HPDE6-E6E7 (cell line): ENCODE results near the gene CMTM3.
"Not testable (repeated sequence)": the region's sequence is repeated elsewhere in the genome, so short reads cannot be mapped to it uniquely, and the experiment has no call there.

Source experiments
- DNase-seq: peaks from one replicate; pipeline ENCODE4 v3.0.0; 2011; ENCODE audit warnings: missing footprints; ENCODE audit errors: extremely low spot score

CMTM3 gene

DNA sequence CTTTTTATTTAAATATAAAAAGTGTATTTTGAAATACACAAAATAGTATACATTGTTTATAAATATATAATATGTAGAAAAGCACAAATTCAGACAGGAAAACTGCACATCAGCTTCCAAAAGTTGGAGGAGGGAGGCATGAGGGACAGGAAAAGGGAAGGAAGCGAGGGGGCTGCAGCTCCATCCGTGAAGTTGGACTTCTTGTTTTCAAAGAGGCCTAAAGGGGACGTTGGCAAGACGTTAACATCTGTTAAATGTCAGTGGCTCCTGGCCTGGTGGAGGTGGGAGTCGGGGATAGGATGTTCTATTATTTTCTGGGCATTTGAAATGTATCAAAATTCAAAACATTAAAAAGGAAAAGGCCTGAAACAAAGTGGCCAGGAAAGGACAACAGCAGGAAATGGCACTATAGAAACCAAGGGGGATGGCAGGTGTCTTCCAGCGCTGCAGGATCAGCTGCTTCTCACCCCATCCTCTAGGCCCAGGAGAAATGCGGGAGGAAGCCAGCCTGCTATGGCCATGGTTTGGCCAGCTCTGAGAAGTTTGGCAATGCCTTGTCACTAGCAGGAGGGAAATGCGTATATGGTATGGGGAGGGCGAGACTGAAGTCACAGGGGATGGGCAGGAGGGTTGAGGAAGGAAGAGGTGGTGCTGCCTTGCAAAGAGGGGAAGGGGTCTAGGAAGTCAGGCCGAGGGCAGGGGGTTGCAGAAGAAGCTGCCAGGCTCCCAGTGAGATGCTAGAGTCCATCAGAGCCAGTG lies 18.8 kb upstream of the CMTM3 start:
- no peak for DNase-seq

DNA sequence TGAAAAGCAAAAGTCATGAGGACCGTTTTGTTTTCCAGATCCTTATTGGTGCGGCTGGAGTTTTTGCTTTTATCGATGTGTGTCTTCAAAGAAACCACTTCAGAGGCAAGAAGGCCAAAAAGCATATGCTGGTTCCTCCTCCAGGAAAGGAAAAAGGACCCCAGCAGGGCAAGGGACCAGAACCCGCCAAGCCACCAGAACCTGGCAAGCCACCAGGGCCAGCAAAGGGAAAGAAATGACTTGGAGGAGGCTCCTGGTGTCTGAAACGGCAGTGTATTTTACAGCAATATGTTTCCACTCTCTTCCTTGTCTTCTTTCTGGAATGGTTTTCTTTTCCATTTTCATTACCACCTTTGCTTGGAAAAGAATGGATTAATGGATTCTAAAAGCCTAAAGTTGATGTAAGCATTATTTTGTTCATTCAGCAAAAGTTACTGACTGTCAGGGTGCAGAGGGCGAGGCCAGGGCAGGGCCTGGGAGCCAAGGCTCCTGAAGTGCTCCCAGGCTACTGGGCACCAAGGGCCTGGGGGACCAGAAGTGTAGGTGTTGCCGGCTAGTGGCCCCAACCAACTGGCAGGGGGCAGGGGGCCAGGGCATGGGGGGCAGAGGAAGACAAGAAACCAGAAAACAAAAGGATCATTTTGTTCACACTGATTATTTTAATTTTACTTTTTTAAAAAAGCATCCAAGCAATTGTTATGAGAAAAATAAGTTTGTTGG lies 16.5 kb upstream of the CMTM3 start:
- DNase-seq, result no peak

DNA sequence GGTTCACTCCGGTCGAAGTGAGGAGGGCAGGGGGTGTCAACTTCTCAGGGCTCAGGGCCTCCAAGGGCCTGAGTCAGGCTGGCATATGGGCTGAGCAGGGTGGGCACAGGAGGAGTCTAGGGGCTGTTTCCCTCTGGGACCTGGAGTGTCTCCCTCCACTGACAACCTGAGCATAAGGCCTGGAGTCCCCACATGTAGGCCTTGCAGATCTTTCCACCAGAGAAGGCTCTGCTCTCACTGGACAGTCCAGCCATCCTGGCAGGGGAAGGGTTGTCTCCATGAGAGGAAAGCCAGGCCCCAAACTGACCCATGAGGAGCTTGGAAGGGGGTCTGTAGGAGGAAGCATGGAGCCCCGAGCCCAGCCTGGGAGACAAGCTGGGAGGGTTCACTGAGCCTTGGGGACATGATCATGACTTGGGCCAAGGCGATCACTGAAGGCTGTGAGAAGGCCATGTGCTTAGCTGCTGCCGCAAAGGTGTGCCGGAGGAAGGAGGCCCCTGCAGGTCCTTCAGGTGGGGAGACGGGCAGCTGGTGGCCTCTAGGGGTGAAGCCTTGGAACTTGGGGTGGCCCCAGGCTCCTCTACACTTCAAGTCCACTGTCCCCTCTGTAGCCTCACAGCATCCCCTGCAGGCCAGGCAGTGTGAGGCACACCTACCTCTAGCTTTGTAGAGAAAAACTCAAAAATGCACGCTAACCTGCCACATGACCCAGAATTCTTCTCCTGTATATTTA lies 15.4 kb upstream of the CMTM3 start:
- DNase-seq, result no peak

DNA sequence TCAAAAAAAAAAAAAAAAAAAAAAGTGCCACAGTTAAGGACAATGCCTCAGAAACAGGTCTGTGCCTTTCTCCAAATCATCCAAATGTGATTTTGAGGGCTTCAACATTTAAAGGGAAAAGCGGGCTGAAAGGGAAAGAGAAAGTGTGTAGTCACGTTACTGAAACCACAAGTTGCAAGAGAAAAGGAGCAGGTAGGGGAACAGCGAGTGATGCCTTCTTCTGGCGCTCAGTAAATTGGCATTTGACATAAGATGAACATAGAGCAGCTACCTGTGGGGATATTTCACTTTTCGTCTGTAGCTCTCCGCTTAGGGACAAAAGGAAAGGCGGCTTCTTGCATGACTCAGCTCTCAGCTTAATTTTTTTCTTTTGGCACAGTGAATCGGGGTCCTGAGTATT lies 14.2 kb upstream of the CMTM3 start:
- no peak for DNase-seq

DNA sequence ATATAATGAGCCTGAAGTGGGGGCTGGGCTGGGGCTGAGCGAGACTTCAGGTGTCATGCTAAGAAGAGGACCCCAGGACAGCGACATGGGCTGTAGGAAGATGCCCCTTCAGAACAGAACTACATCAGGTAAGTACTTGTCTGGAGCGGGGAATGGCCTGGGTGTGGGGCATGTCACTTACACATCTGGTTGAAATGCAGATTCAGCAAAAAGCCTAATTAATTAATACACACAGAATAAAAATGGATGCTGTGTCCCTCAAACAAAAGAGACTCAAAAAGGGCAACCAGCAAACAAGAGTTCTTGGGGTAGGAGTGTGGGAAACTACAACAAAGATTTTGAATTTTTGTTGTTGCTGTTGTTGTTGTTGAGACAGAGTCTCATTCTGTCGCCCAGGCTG lies 13.5 kb upstream of the CMTM3 start:
- DNase-seq, result no peak

DNA sequence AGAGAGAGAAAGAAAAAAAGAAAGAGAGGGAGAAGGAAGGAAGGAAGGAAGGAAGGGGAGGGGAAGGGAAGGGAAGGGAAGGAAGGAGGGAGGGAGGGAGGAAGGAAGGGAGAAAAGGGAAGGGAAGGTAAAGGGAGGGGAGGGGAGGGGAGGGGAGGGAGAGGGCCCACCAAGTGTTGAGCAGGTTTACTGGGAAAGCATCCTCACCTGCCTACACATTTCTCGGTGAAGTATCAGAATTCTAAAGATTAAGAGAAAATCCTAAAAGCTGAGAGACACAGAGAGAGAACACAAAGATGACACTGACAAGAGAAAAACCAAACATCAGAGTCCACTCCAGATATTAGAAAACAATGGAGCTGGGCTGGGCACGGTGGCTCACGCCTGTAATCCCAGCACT lies 12.3 kb upstream of the CMTM3 start:
- DNase-seq, result no peak

DNA sequence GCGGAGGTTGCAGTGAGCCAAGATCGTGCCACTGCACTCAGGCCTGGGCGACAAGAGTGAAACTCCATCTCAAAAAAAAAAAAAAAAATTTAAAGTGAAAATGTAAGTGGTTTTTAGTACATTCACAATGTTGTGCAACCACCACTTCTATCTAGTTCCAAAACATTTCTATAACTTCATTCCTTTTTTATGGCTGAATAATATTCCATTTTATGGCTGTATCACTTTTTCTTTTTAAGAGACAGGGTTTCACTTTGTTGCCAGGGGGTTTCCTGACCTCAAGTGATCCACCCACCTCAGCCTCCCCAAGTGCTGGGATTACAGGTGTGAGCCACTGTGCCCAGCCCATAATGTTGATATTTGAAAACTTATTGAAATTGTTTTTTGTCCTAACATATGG lies 11.7 kb upstream of the CMTM3 start:
- no peak for DNase-seq

DNA sequence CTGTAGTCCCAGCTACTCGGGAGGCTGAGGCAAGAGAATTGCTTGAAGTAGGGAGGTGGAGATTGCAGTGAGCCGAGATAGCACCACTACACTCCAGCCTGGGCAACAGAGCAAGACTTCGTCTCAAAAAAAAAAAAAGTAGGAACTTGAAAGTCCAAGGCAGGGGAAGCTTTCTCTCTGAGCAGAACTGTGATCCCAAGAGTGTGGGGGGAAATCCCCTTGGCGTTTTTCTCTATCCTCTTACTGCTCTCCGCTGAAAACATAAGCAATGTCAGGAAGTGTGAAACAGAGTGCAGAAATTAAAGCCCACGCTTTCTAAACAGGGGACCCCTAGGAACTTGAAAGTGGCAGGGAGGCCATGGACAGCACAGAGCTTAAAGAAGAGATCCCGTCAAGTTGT lies 9.8 kb upstream of the CMTM3 start:
- no peak for DNase-seq

DNA sequence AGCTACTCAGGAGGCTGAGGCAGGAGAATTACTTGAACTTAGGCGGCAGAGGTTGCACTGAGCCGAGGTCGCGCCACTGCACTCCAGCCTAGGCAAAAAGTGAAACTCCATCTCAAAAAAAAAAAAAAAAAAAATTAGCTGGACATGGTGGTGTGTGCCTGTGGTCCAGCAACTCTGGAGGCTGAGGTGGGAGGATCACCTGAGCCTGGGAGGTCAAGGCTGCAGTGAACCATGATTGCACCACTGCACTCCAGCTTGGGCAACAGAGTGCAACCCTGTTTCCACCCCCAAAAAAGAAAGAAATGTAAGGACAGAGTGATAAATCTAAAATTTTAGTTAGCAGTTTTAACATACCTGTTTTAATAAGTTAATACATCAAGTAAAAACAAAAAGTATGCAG lies 7.9 kb upstream of the CMTM3 start:
- DNase-seq, result not testable (repeated sequence)

DNA sequence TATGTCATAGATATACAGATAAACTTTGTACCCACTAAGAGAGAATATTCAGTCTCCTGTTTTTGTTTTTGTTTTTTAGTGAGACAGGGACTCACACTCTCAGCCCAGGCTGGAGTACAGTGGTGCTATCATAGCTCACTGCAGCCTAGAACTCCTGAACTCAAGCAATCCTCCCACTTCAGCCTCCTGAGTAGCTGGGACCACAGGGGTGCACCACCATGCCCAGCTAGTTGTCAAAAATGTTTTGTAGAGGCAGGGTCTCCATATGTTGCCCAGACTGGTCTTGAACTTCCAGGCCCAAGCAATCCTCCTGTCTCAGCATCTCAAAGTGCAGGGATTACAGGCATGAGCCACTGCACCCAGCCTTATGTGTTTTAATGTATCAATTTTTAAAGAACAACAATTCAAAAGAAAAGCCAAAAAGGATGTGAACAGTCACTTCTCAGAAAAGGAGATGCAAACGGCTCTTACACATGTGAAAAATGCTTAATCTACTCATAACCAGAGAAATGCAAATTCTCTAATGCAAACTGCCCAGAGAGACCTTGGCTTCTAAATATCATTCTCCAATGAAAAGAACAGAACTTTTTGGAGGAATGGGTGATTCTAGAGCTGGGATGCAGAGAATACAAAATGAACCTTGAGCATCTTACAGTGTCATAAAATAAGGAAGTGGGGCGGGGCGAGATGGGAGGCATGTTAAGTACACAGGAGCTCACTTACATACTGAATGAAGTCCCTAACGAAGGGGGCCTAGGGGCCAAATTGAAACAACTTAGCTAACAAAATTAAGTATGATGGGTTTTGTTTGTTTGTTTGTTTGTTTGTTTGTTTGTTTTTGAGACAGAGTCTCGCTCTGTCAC lies 7.3 kb upstream of the CMTM3 start:
- no peak for DNase-seq

DNA sequence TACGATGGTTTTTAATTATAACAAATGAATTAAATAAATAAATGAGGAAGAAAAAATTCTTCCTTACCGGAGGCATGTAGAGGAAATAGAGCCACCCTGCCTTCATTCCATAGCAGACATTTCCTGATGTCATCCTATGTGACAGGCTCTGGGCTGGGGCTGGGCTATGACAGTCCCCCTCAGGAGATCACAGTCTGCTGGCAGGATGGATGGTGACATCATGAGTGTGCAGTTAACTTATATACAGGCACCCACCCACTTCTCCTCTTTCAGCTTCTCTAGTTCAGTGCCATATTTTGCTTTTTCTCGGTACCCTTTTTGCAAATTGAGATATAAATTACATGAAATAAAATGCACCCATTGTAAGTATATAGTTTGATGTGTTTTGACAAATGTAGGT lies 6.4 kb upstream of the CMTM3 start:
- DNase-seq, result no peak

DNA sequence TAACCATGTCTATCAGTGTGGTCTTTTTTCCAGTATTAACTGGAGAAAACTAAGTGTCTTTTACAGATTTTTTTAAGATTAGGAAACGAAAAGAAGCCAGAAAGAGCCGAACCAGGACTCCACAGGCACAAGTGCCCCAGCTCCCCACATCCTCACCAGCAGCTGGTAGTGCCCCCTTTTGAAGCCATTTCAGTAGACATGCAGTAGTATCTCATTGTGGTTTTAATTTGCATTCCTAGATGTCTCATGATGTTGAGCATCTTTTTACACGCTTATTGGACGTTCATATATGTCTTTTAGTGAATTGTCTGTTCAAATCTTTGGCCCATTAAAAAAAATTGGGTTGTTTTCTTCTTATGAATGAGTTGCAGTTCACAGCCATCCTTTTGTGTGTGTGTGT lies 4.8 kb upstream of the CMTM3 start:
- DNase-seq, result no peak

DNA sequence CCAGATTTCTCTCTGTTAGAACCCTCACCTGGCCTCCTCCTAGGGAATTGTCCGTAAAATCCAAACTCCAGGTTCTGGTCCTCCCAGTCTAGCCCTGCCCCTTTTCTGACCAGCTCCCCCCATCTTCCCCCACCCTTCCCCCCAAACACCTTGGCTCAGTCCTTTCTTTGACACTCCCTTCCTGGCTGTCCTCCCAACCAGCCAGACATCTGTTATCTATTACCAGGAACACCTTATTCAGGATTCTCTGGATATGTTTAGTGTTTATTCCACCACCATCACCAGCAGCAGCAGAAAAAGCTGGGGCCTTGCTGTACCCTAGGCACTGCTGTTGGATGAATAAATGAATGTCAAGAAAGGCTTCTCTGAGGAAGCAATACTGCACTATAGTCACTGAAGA lies 4.0 kb upstream of the CMTM3 start:
- no peak for DNase-seq

DNA sequence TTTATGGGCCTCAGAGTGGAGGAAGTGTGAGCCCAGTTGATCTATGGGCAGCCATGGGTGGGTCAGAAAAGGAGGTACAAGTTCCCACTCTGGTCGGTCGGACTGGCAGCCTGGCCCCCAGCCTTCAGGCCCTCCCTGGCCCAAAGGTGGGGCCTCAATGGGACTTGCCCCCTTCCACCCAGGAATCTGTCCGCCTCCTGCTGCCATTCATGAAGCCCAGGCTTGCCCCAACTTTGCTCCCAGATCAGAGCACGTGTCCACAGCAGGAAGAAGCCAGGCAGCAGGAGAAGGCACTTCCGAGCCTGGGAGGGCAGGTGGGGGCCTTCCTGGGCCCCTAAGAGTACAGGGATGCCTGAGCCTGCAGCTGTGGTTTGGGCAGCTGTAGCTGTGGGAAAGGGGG lies 3.0 kb upstream of the CMTM3 start:
- no peak for DNase-seq

DNA sequence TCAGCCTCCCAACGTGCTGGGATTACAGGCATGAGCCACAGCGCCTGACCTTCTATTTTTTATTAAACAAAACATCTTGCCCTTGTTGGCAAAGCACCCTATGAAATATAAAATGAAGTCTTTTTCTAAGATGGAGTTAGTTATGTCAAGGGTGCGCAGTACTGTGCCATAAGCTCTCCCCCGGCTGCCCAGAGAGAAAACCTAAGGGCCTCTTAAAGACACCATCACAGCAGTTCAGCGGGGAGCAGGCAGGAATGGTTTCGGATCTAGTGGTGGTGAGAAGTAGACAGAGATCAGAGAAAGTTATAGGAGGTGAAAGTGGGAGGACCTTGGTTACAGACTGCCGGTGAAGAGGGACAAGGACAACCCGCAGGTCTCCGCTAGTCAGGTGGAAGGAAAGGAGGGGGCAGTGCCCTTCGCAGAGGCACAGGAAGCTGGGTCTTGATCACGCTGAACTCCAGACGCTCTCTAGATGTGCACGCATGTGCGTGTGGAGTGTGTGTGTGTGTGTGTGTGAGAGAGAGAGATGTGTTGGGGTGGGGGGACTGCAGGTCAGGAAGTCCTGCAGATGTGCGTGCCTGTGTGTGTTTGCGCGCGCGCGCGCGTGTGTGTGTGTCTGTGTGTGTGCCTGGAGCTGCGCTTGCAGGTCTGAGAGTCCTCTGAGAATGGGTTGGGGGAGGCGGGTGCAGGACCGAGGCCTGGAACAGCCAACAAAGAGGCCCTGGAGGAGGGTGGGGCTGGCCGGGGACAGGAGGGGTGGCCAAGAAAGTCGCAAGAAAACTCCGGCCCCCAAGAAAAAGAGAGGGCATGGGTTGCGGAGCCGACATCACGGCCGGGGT lies 748 bp upstream of the CMTM3 start:
- no peak for DNase-seq

DNA sequence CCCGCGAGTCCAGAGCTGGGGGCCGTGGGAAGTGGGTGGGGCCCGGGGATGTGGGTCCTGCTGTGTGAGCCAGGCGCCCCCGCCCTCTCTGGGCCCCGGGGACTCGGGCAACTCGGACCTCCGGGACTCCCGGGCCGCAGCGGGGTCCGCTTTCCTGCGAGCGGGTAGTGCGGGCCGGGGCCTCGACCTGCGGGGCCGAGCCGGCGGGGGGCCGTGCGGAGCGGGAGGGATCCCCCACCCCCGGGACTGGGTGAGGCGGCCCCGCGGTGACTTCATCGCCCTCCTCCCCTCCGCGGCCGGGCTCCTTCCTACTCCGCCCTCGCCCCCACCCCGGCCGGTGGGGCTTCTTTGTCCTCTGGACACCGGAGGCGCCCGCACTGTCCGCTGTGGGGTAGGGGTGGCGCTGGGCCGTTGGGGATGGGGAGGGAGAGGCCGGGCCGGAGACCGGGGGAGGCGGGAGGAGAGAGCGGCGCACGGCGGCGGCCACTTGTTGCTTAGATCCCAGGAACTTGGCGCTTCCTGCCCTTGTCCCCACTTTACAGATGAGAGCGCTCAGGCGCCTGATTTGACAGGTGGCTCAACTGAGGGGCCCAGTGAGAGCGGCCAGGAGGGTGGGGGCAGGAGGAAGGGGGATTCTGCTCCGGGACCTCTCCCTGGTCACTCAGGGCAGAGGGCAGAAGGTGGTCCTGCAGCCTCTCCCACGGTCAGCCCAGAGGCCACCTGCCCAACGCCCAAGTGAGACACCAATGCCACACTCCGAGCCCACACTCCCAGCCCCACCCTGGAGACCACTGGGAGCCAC lies 874 bp downstream of the CMTM3 start:
- DNase-seq, result no peak

DNA sequence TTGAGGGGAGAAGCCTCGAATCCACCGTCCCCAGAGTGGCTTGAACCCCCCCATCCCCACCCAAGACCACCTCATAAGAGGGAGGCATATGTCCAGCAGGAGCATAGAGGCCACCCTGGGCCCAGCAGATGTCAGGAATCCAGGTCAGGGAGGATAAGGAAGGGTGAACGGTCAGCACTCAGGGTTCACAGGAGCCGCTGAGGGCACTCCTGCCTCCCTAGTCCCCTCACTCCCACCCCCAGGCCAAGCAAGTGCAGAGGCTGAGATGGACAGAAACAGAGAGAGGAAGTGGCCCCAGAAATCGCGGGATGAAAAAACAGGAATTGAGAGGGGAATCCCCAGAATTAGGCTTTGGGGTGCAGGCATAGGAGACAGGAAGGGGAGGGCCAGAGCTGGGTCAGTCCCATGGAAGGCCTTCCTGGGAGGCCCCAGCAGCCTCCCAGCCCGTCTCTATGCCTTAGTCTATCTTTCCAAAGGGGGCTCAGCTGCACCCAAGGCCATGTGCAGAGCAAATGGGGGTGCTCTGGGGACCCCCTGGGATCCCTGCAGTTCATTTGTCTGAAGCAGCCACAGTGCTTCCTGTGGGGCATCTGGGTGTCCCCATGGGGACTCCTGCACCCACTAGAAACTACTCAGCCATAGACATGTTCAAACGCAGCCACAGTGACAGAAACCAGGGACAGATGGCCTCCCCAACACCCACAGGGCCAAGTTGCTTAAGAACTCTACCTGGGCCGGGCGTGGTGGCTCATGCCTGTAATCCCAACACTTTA lies 1.7 kb downstream of the CMTM3 start:
- DNase-seq, result no peak

DNA sequence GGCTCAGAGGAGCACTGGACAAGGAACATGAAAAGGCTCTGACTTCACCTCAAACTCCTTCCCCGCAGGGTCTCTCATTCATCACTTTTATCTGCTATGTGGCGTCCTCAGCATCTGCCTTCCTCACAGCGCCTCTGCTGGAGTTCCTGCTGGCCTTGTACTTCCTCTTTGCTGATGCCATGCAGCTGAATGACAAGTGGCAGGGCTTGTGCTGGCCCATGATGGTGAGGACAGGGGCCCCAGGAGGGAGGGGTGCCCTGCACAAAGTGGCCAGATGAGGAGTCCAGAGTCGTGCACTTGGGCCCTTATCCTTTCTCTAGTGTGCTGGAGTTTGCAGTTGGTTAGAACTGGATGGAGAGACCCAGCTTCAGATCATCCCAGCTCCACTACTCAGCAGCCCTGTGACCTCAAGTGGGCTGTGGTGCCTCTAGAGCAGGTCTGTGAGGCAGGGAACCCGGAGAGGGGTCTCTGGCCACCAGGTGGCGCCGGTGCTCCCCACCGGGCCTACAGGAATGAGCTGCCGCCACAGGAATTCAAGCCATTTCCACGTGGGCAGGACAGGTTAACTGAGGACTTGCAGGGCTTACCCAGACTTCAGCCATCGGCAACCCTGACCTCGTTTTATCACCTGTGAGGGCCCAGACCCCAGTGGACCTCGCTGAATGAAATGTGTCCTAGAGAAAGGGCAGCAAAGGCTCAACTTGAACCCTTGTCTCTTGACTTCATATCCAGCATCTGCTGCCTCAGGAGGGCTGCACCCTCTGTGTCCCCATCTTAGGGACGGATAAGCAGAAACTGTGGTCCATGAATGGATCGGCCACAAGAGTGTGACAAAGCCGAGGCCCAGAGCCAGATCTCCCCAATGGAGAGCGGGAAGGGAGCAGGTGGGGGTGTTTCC lies 4.0 kb downstream of the CMTM3 start:
- peak; percentile 98 for DNase-seq
